NCI-H2081 treated with DMSO at 0.1 percent for 48 hours (cell line): ENCODE measurements around the gene THRSP.
"Not testable (repeated sequence)": the region's sequence is repeated elsewhere in the genome, so short reads cannot be mapped to it uniquely, and the experiment has no call there.

ENCODE experiments used
- DNase-seq: peaks from one replicate; lab custom pipeline; 2025; lab: John Stamatoyannopoulos, UW

THRSP gene

GRCh38 chr11:78066471-78066870, 2.8 kb downstream of the THRSP start:
- DNase-seq: no peak

- DNase-seq: no peak
Observed at GRCh38 chr11:78067704-78068103, 4.0 kb downstream of the THRSP start.

- DNase-seq: no peak
Observed at GRCh38 chr11:78069465-78069864, 5.8 kb downstream of the THRSP start.

- DNase-seq: no peak
Observed at GRCh38 chr11:78070621-78071020, 7.0 kb downstream of the THRSP start.

DNA sequence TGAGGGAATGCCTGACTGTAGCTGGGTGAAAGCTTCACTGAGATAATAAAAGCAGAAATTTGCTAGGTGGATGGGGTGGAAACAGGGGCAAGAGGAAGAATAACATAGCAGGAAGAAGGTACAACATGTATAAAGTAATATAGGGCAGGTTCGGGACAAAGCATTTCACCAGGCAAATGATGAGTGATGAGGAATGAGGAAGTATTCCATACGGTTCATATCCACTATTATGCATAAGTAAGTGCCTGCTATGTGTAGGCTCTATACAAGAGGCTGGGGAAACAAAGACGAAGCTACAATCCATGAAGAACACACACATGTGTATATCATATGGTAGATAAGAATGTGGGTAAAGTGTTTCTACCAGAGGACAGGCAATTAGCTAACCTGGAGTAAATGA, 8.1 kb downstream of the THRSP start:
- DNase-seq: no peak

DNA sequence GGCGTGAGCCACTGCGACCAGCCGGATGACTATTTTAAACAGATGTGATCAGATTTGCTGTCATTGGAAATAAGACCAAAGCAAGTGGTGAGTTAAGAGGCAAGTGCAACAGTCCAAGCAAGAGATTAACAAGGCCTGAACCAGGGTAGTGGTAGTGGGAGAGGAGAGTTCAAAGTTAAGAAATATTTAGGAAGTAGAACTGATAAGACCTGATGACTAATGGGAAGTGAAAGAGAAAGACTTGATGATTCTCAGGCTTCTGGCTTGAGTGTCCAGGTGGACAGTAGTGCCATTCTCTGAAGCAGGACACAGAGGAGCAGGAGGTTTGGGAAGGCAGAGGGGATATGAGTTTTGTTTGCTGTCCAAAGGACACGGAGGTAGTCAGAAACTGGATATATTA, 8.8 kb downstream of the THRSP start:
- DNase-seq: no peak

DNA sequence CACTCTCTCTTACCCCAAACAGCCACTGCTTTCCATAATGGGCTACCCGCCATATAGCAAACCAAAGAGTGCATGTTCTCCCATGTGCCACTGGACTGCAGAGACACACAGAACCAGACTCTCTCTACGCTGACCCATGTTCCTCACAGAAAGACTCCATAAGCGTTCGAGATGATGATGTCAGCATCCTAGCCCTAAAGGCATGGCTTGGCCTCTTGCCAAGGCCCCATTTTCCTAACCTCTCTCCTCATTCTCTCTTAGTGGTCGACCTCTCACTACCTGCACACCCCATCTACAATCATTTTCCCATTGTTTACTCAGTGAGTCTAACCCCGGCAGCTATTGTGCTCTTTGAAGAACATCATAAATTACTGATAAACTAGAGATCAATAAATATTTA, 11.1 kb downstream of the THRSP start:
- no peak for DNase-seq

DNA sequence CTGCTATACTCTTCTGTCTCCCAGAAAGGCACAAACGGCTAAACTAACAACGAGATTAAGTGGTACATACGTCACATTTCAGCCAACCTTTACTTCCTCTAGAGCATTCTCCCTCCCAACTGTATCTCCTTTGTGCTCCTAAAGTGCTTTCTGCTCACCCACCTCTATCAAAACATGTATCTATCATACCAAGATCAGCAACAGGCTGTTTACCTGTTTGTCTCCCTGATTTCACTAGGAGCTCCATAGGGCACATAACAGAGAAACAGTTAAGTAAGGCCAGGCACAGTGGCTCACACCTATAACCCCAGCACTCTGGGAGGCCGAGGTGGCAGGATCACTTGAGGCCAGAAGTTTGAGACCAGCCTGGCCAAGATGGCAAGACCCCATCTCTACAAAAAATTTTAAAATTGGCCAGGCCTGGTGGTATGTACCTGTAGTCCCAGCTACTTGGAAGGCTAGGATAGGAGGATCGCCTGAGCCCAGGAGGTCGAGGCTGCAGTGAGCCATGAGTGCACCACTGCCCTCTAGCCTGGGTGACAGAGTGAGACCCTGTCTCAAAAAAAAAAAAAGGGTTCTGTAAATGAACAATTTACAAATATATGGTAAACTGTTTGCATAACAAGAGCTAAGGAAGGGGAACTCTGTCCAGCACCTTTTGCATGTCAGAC, 13.2 kb downstream of the THRSP start:
- DNase-seq: no peak

- DNase-seq: not testable (repeated sequence)
Observed at GRCh38 chr11:78077592-78077991, 13.9 kb downstream of the THRSP start.

- no peak for DNase-seq
Observed at GRCh38 chr11:78078218-78079167, 14.8 kb downstream of the THRSP start.

GRCh38 chr11:78079232-78080083, 15.8 kb downstream of the THRSP start, which contains the start of gene NDUFC2:
TSS of gene NDUFC2 (minus strand) at chr11:78079862. CDS start at chr11:78079744, 118 bp downstream.
- DNase-seq: no peak

DNA sequence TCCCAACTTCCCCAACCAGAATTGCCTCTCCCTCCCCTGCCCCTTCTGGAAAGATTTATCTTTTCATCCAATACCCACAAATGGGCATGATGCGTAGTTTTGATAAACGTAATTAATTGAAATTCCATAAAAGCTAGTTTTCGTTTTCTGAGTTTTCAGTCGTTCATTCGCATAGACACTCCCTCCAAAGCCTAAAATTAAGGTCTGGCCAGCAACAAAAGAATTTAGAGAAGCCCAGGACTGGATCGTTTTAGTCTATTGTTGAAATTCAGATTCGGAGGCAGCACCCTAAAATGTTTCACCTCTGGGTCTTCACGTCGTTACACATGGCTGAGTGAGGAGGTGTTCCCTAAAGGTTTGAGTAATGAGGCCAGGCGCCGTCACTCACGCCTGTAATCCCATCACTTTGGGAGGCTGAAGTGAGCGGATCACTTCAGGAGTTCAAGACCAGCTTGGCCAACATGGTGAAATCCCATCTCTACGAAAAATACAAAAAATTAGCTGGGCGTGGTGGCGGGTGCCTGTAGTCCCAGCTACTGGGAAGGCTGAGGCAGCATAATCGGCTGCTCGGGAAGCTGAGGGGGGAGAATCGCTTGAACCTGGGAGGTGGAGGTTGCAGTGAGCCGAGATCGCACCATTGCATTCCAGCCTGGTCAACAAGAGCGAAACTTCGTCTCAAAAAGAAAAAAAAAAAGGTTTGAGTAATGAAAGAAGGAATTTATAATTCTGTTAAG, 16.6 kb downstream of the THRSP start:
- no peak for DNase-seq

DNA sequence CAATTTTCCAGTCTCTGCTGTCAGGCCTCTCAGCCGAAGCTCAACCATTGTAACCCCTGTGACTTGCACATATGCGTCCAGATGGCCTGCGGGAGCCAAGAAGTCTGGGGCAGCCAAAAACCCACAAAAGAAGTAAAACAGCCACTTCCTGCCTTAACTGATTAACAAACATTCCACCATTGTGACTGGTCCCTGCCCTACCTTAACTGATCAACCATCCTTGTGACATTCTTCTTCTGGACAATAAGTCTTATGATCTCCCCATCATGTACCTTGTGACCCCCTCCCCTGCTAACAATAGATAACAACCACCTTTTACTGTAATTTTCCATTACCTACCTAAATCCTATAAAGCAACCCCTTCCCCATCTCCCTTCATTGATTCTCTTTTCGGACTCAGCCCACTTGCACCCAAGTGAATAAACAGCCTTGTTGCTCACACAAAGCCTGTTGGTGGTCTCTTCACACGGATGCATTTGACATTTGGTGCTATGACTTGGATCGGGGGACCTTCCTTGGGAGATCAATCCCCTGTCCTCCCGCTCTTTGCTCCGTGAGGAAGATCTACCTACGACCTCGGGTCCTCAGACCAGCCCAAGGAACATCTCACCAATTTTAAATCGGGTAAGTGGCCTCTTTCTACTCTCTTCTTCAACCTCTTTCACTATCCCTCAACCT, 17.3 kb downstream of the THRSP start:
- no peak for DNase-seq

- DNase-seq: no peak
Observed at GRCh38 chr11:78081583-78081982, 17.9 kb downstream of the THRSP start.

- no peak for DNase-seq
Observed at GRCh38 chr11:78082146-78082545, 18.5 kb downstream of the THRSP start.

DNA sequence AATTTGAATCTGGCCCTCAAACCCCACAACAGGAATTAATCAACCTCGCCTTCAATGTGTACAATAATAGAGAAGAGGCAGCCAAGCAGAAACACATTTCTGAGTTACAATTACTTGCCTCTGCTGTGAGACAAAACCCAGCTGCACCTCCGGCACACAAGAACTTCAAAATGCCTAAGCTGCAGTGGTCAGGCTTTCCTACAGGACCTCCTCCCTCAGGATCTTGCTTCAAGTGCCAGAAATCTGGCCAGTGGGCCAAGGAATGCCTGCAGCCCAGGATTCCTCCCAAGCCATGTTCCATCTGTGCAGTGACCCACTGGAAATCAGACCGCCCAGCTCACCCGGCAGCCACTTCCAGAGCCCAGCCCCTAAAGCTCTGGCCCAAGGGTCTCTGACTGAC, 19.4 kb downstream of the THRSP start:
- no peak for DNase-seq

DNA sequence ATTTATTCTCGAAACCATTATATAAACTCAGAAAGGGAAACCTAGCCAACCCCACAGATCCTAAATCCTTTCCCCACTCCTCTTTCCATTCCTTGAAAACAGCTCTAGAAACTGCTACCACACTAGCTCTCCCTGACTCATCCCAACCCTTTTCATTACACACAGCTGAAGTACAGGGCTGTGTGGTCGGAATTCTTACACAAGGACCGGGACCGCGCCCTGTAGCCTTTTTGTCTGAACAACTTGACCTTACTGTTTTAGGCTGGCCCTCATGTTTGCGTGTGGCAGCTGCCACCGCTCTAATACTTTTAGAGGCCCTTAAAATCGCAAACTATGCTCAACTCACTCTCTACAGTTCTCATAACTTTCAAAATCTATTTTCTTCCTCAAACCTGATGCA, 20.8 kb downstream of the THRSP start:
- not testable (repeated sequence) for DNase-seq

GRCh38 chr11:78085972-78086371, 22.3 kb downstream of the THRSP start:
- DNase-seq: no peak

DNA sequence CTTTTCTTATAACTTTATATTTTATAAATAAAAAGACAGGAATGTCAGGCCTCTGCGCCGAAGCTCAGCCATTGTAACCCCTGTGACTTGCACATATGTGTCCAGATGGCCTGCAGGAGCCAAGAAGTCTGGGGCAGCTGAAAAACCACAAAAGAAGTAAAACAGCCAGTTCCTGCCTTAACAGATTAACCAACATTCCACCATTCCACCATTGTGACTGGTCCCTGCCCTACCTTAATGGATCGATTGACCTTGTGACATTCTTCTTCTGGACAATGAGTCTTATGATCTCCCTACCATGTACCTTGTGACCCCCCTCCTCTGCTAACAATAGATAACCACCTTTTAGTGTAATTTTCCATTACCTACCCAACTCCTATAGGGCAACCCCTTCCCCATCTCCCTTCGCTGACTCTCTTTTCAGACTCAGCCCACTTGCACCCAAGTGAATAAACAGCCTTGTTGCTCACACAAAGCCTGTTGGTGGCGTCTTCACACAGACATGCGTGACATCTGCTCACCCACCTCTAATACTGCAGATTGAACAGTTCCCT, 22.9 kb downstream of the THRSP start:
- not testable (repeated sequence) for DNase-seq

DNA sequence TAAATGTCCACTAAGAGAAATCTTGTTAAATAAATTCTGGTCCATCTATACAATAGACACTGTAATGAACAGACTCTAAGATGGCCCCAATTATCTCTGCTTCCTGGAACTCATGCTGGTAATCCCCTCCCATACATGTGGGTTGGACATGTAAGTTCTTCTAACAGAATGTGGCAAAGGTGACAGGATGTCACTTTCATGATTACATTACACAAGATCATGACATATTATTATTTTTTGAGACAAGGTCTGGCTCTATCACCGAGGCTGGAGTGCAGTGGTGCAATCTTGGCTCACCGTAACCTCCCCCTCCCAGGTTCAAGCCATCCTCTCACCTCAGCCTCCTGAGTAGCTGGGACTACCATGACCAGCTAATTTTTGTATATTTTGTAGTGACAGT, 30.6 kb downstream of the THRSP start:
- DNase-seq: no peak
